NCI-H2029 treated with DMSO at 0.1 percent for 48 hours (cell line): Measurements from ENCODE around the gene DDC.
"Not testable (repeated sequence)": the region's sequence is repeated elsewhere in the genome, so short reads cannot be mapped to it uniquely, and the experiment has no call there.

Experiments used
- DNase-seq: peaks from one replicate; lab custom pipeline; 2025; lab: John Stamatoyannopoulos, UW

Gene DDC

DNA sequence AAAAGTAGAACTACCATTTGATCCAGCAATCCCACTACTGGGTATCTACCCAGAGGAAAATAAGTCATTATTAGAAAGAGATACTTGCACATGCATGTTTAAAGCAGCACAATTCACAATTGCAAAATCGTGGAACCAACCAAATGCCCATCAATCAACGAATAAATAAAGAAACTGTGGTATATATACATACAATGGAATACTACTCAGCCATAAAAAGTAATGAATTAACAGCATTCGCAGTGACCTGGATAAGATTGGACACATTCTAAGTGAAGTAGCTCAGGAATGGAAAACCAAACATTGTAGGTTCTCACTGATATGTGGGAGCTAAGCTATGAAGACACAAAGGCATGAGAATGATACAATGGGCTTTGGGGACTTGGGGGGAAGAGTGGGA, 45.9 kb downstream of the DDC start:
- not testable (repeated sequence) for DNase-seq

DNA sequence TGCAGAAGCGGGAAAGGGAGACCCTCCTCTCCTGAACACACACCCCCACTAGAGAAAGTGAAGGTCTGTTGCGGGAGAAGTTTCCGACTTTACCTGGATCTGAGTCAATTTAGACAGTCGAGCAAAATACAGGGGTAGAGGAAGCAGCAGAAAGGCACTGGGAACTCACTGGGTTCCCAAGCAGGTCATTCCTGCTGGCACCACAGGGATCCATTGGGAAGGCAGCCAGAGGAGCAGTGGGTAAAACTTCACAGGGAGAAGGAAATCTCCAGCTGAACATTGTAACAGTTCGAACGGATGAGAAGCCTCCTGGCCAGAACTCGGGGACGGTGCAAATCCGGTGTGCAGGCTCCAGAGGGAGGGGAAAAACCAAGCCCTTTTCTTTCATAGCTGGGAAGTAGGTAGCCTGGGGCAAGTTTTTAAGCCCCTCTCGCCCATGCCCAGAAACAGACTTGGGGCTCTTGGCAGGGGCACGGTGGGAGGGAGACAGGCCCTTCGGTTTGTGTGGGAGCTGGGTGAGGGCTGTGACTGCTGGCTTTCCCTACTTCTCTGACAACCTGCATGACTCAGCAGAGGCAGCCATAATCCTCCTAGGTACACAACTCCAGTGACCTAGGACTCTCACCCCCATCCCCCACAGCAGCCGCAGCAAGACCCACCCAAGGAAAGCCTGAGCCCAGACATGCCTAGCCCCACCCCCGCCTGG, 51.9 kb downstream of the DDC start:
- DNase-seq = no peak

DNA sequence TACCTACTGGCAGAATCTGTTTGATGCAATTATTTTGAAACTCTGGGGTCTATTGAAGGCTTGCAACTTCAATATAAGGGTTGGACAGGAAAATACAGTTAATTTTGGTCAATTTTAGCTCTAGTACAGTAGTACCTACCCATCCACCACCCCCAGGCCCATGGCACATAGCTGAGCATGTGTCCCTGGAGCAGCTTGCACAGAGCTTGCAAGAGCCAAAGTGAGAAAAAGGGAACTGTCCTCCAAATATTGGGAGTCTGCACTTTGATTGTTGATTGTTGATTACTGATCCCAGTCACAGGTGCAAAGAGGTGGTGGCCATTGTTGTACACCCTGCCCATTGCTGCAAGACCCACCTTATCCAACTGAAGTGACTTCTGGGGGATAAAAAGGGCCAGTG, 52.8 kb downstream of the DDC start:
- no peak for DNase-seq

DNA sequence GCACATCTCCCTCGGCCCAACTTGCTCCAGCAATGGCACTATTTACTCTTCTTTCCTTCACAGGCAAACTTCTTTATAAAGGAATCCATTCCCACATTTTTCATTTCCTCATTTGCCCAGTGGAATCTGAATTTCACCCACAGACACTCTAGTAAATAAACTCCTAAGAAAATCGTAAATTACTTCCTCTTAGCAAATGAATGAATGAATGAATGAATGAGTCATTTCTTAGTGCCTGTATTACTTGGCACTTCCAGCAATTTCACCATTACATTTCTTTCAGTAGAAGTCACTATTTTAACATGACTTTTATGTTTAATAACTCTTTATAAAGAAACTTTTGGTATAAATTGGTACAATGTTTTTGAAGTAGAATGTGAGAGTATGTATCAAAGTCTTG, 55.7 kb downstream of the DDC start:
- no peak for DNase-seq

DNA sequence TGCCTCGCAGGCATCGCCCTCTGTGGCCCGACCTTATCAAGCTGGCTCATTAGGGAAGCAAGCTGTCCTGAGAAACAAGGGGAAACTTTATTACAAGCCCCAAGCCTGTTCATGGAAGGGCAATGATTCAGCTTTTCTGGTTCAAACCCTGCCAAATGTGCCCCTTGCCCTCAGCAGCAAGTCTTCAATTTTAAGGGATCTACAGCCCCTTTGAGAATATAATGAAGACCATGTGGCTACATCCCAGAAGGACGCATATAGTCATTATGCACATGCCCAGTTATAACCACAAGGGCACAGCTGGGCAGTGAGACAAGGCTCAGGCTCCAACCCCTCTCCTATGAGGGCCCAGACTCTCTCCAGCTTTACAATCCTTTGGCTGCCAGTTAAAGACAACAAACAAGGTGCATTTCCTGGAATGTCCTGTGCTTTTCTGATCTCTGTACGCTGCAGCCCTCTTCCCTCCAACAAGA, 56.7 kb downstream of the DDC start:
- peak; percentile 16 for DNase-seq

DNA sequence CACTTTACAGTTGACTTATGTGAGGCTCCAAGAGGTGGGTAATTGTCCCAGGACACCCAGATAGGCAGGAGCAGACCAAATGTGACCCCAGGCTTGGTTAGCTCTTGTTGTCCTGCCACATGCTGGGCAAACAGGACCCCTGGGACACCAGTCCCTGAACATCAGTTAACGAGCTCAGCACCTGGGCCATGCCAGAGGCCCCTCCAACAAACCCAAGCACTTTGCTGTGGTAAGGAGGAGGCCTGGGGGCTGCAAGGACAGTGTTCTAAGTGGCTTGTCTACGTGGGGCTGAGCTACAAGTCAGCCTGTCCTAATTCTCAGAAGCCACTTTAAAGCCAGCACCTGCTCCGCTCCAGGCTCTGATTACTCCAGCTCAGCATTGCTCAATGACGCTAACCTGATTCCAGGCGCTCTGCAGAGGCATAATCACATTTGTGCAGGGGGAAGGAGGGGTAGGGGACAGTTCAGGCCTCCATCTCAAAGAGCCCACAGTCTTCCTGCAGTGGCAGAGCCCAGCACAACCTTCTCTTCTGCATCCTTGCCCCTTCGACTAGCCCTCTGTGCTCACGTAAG, 57.2 kb downstream of the DDC start:
- peak; percentile 19 for DNase-seq

DNA sequence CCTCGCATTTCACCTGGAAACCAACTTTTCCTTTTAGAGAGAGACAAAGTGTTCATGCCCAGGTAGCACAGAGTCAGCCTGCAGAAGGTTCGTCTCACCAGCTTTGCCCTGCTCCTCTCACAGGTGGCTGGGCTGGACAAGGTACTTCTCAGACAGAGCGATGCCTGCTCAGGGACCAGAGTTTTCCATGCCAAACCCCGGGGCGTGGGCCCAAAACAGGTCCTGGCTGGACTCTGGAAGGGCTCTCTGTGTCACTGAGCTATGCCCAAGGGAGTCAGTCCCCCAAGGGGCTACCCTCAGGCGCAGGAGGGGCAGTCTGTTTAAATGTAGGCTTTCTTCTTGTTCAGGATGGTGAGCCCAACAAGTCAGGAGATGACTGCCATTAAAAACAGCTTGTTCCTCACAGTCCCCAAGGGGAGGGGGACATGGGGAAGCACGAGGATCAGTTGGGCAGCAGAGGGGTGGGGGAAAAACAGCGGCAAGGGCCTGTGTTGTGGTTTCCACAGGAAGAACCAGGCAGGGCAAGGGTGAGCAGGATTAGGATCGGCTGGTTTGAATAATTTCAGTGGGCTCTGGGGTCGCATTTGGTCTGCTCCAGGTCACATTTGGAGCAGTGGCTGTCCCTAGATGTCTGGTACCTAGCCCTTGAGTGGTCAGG, 59.5 kb downstream of the DDC start:
- no peak for DNase-seq

DNA sequence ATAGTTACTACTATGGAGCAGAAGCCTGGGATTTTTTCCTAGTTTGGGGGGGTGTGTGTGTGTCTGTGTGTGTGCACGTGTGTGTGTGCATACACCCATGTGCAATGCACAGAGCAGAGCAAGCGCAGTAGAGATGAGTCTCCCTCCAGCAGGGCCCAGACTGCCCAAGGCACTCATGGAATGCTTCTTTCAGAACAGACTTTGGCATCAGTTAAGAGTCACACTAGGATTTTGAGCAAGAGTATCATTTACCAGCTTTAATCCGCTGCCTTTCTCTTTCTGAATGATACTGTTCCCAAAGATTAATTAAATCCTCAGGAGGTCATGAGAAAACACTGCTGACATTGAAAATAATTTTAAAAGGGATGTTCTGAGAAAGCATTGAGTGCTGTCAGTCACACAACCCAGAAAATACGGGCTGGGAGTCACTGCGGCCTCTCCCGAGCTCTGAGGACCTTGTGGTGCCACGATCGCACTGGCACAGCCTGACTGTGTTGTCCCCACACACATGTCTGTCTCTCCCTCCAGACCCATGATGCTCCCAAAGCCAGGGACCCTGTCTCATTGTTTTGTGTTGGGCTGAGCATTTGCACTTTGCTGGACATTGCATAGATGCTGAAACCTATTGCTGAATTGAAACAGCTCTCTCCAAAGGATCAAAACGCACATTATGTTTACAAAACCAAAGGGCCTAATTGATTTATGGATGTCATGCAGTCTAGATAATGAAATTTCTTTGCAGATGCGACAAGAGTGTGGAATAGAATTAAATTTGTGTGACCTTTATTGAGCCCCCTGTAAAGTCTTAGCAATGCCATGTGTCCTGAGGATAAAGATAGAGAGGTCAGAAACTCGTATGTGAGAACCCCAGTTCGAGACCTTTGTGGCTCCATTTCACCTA, 60.3 kb downstream of the DDC start:
- DNase-seq = no peak

DNA sequence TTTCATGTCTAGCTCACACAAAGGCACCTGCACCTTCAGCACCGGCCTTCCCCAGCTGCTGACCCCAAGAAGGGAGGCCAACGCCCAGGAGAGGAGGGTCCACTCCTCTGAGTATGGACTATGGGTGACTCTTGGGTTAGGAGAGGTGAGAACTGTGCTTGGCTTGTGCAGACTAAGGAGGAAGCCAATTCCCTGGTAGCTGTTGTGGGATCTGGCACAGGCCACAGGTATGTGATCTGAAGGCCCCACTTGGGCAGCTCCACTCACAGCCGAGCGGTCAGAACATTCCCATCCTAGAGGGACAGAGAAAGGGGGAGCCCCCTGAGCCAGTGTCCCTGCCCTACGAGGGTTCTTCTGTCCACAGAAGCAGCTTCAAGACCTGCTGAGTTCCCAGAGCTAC, 62.3 kb downstream of the DDC start:
- no peak for DNase-seq

DNA sequence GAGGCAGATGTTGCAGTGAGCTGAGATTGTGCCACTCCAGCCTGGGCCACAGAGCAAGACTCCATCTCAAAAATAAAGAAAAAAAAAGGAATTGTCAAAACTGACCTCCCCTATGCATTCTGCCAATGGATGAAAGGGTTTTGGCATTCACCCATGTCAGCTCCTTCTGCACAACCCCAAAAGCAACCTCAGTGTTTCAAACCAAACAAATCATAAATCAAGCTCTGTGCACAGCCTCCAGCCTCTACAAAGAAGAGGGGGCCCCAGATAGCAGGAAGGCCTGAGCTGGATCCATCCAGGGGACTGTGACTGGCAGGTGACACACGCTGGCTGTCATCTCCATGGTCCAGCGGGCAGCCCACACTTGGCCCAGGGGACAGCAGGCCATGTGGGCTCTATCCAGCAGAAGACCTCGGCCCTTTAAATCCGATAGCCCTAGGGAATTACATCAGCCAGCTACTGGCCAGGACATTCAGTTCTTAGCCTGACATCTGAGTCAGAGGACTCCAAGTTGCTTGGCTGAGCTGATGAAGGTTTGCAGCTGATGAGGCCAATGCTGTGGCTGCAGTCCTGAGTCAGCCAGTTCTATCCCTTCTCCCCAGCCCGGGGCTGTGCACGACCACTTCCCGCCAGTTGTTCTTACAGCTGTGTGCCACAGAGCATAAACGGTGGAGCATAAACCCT, 63.1 kb downstream of the DDC start:
- no peak for DNase-seq

DNA sequence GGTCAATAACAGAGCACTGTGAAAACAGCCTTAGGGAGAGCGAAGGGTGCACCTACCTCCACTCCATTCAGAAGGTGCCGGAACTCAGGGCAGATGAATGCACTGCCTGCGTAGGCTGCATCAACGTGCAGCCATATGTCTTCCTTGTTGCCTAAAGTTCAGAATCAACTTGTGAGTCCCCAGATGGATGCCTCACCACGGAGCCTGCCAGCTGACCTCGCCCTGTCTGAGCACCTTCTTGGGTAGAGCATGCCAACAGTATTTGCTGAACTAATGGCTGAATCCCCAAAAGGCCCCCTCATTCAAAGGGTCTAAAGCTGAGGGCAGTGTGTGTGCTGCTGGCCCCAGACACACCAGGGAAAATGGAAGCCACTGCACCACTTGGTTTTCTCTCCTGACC, 66.1 kb downstream of the DDC start:
- DNase-seq = no peak

DNA sequence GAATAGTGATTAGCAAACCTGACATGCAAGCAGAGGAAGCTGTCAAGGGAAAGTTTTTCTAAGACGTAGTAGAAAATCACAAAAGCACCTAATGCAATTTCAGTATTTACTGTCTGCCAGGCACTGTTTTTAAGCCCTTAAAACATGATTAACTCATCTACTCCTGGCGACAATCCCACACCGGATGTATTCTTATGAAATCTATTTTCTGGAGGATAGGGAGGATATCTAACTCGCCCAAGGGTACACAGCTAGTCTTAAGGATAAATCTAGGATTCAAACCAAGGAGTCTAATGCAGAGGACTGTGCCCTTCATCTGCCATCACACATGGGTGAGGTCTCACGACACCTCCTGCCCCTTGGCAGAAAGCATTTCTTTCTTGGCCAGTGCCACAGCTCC, 67.2 kb downstream of the DDC start:
- no peak for DNase-seq

DNA sequence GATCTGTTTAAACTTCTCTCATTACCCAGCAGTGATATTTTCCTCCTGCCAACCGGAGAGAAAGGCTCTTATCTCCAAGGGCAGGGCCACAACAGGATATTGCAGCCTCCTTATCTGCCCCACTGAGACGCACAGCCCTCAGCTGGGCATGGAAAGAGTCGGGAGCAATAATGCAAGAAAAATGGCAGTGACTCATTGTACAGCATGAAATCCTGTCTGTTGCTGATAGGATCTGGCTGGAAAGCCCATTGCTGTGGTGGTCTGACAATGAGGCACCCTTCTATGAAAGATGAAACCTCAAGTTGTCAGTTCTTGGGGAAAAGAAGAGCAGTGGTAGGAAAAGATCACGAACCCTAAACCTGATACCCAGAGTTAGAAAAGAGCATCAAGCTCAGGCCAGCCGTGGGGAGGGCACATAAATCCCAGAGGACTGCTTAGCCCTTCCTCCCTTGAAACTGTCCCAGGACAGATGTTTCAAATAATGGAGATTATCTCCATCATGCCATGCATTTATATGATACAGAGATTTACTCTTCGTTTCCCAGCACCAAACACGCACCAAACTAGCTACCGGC, 68.0 kb downstream of the DDC start:
- DNase-seq = no peak

DNA sequence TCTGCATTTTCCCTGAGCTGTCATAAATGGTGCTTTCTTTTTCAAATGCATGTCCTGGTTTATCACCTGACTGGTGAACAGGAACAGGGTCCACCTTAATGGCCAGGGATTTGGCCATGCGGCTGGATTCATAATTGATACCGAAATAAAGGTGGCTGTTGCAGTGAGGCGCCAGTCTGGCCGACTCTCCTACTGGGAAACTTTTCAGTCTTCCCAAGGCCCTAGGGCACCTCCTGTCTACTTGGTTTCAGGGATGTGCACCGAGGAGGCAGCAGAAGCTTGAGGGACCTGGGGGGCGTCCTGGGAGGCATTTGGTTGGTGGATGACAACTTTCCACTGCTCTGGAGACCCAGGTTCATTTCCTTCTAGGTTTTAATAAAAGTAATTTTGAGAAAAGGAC, 68.6 kb downstream of the DDC start:
- no peak for DNase-seq

DNA sequence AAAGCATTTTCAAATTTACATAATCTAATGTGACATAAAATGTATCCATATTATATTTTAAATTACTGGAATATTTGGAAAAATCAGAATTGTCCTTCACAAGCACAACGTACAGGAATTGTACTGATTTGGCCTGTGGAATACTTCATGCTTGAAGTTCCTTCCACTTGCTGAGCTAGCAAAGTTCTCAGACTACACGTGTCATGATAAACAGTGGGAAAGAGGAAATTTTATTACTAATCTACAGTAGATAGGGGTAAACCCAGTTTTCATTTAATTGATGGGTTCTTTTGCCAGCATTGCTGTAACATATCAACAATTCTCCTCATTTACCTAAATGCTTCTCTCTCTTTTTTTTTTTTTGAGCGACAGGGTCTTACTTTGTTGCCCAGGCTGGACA, 69.5 kb downstream of the DDC start:
- DNase-seq = no peak

DNA sequence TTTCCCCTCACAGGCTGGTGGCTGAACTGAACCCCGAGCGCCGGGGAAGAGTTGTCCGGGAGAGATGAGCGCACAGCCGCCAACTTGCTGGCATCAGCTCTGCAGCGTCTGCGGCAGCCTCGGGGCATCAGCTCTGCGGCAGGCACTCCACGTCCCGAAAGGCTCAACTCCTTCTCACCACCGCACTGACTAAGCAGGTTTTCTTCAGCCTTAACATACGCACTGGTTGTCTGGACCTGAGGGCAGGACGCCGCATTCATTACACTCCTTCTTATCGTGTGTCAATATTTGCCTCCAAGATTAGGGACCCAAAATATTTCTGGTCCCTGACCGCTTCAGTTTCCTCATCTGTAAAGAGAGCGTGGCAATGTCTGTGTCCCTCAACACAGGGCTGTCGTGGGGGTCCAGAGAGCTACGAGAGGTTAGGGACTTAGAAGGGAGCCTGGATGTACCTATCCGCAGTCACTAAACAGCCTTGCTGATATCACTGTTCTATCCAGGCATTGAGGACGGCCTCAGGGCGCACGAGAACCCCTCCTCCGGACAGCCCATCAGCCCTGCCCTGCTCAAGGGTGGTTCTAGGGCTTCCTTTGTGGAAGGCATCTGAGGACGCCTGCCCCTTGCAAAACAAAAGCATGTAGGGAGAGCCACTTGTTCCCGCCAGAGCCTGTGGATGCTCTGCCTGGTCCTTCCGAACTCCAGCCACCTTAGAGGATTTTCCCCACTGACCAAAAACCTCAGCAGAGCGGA, 72.3 kb downstream of the DDC start:
- no peak for DNase-seq

DNA sequence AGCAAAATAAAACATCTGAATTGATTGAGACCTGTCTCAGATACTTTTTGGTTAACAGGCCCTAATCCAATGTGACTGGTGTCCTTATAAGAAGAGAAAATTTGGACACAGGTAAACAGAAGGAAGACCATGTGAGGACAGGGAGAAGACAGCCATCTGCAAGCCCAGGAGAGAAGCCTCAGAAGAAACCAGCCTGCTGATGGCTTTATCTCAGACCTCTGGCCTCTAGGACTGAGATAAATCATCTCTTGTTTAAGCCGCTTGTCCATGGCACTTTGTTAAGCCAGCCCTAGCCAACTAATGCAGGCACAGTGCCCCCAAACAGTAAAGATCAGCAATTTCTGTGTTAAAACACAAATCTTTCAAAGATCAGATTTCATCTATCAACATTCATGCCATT, 73.3 kb downstream of the DDC start:
- no peak for DNase-seq

DNA sequence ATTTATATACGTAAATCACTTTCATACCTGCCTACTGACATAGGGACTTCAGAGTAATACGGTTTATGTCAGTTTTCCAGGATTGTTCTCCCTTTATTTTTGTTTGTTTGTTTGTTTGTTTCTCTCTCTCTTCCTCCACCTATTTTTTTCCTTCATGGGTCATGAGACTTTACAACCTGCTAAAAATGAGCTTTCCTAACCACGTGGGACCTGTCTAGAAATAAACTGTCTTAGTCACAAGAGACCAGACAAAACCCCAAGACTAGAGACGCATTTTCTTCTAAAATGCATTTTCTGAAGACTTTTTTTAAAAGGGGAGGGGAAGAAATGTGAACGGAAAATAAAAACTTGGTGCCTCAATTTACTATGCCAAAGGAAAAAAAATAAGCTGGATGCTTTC, 74.0 kb downstream of the DDC start:
- DNase-seq = no peak

DNA sequence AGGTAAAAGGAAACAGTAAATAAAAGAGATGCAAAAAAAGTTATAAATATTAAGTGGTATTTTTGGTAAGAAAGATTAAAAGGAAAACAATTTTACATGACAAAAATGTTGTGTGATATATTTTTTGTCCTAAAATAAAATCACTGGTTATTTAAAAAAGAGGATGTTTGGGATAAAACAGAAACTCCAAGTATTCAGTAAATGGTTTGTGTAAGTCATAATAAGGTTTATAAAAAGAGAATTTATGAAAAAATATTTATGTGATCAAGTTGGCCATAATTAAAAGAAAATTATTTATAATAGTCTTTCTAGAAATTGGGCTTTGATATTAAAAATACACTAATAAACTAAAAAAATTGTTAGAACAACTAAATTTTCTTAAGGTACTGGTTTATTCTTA, 76.8 kb downstream of the DDC start:
- no peak for DNase-seq

DNA sequence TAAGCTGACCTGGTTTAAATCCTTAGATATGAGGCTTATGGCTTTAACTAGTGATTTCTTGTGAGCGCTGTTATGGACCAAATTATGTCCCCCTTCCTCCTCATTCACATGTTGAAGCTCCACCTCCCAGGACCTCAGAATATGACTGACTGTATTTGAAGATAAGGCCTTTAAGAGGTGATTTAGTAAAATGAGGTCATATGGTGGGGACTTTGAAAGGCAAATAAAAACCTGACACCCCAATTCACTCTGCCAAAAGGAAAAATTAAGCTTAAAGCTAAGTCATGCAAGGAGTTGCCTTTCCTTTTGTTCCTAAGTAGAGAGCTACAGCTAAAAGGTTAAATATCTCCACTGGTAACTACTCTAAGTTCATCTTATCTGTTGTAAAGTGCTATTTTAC, 78.7 kb downstream of the DDC start:
- DNase-seq = no peak

DNA sequence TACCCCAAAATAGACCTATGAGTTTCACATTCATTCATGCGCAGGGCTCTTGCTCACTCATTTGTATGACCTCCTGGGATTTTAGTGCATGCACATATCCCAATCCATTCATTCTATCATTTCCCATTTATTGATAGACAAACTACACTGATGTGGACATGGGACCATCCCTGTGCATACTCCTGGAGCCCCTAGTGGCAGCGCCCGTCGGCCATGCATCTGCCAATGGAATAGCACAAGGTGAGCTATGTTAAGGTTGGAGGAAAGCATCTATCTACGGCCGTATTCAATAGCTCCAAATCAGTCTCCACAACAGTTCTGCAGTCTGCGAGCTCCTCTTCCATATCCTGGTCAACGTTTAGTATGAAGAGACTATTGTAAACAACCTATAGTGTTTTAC, 83.3 kb downstream of the DDC start:
- no peak for DNase-seq
